HepG2 (cell line): Measurements from ENCODE around the gene SNX10. TPM values are rescaled to one million over a fixed set of nuclear protein-coding genes. Genes with fewer than 3 reads are reported as not detected.

Experiments
- ATAC-seq: fragments of 200-7000 bp; cut with Tn5 transposase; 3 replicates; pipeline ENCODE4 v1.9.1; 2020; ENCODE audit warnings: mild to moderate bottlenecking, moderate library complexity
- BruUV-seq: library from RNA; stranded (reverse); fragments of 400-500 nt; replicated peaks from 2 replicates; lab custom pipeline; 2021; lab: Mats Ljungman, UMichigan
- CTCF ChIA-PET: fragments of 300-600 bp; formaldehyde crosslinking; extraction: SDS; loops from one replicate; lab custom pipeline; 2021; ENCODE audit warnings: low total read pairs, inconsistent platforms, low intra/inter-chr PET ratio; lab: Yijun Ruan, JAX
- POLR2A ChIA-PET: fragments of 350-600 bp; sonication (Branson Sonifier 250); formaldehyde crosslinking; loops from one replicate; lab custom pipeline; 2020; ENCODE audit warnings: antibody characterized with exemption, inconsistent platforms; lab: Yijun Ruan, JAX
- DNase-seq: peaks from one replicate; pipeline ENCODE4 v3.0.0-alpha.2; 2015; ENCODE audit warnings: low spot score
- FAIRE-seq: peaks from 3 replicates; lab custom pipeline; 2011; peaks lifted over from hg19 to GRCh38; lab: Jason Lieb, UNC
- H2AFZ ChIP-seq: one replicate; pipeline ENCODE4 v1.6.1; 2011; ENCODE audit warnings: low read length, inconsistent platforms
- H3K27ac ChIP-seq: fragments of 300-600 bp; 3 replicates; pipeline ENCODE4 v1.8.0; 2011; ENCODE audit warnings: mixed run types, mild to moderate bottlenecking, mixed read lengths, low read length, inconsistent platforms; ENCODE audit not compliant: insufficient read depth; ENCODE audit errors: extremely low read length
- H3K27me3 ChIP-seq, 2 experiments: fragments of 200-600 bp in 1 of 2; 2 replicates in 1 of 2; 3 replicates in 1 of 2; pipeline versions ENCODE4 v1.6.0 to v1.8.0; 2011; ENCODE audit warnings: low read length in 2 of 2, mild to moderate bottlenecking in 2 of 2, moderate library complexity in 2 of 2, inconsistent platforms in 1 of 2; ENCODE audit not compliant: insufficient read depth in 2 of 2, control insufficient read depth in 1 of 2
- H3K36me3 ChIP-seq, 2 experiments: fragments of 200-600 bp in 1 of 2; replicated peaks in 1 of 2; 2 replicates in 1 of 2; 3 replicates in 1 of 2; pipeline versions ENCODE4 v1.5.1 to v1.8.0; 2011; ENCODE audit warnings: low read length in 2 of 2, inconsistent platforms in 1 of 2; ENCODE audit not compliant: insufficient read depth in 2 of 2, control insufficient read depth in 1 of 2
- H3K4me1 ChIP-seq: 2 replicates; pipeline ENCODE4 v1.5.1; 2012; ENCODE audit warnings: low read length, inconsistent platforms; ENCODE audit not compliant: insufficient read depth
- H3K4me2 ChIP-seq: 2 replicates; pipeline ENCODE4 v1.6.0; 2011; ENCODE audit warnings: low read depth, low read length, inconsistent platforms
- H3K4me3 ChIP-seq, 3 experiments: fragments of 200-600 bp in 1 of 3; sonication (generic), shearing (Covaris generic) in 1 of 3; replicated peaks in 1 of 3; 2 replicates each; pipeline ENCODE4 v1.5.1; 2011 to 2016; ENCODE audit warnings: low read length in 3 of 3, inconsistent platforms in 2 of 3, low read depth in 2 of 3, mild to moderate bottlenecking in 2 of 3, control low read depth in 1 of 3, mixed read lengths in 1 of 3; ENCODE audit not compliant: insufficient read depth in 1 of 3
- H3K79me2 ChIP-seq: one replicate; pipeline ENCODE4 v1.6.1; 2011; ENCODE audit warnings: low read length, inconsistent platforms; ENCODE audit not compliant: insufficient read depth
- H3K9ac ChIP-seq: 2 replicates; pipeline ENCODE4 v1.6.0; 2011; ENCODE audit warnings: mild to moderate bottlenecking, low read depth, low read length, inconsistent platforms; ENCODE audit not compliant: insufficient read depth
- H3K9me3 ChIP-seq: 2 replicates; pipeline ENCODE4 v1.5.1; 2012; ENCODE audit warnings: mild to moderate bottlenecking, low read length
- H4K20me1 ChIP-seq: 2 replicates; pipeline ENCODE4 v1.6.0; 2011; ENCODE audit warnings: inconsistent platforms, mild to moderate bottlenecking, low read length, moderate library complexity; ENCODE audit not compliant: insufficient read depth
- BATF2 ChIP-seq: sonication (generic); formaldehyde crosslinking; IDR thresholded peaks from 2 replicates; pipeline ENCODE4 v1.8.0; 2022; ENCODE audit warnings: mild to moderate bottlenecking, missing genetic modification reagents, moderate library complexity
- CSRNP2 ChIP-seq: sonication (generic); formaldehyde crosslinking; conservative IDR thresholded peaks from 2 replicates; pipeline ENCODE4 v1.8.0; 2022; ENCODE audit warnings: low read depth, missing genetic modification reagents
- DMAP1 ChIP-seq: IDR thresholded peaks from 2 replicates; pipeline ENCODE4 v1.6.1; 2016
- HDAC6 ChIP-seq: fragments of 200-600 bp; sonication (generic); IDR thresholded peaks from 2 replicates; pipeline ENCODE4 v1.7.0; 2017; ENCODE audit warnings: mild to moderate bottlenecking, antibody characterized with exemption, low read length, low read depth
- HNRNPUL1 ChIP-seq: fragments of 200-400 bp; formaldehyde crosslinking; IDR thresholded peaks from 2 replicates; pipeline ENCODE4 v1.6.1; 2017; ENCODE audit warnings: low read depth, mild to moderate bottlenecking, low read length, moderate library complexity
- JUN ChIP-seq: sonication (generic); formaldehyde crosslinking; IDR thresholded peaks from 2 replicates; pipeline ENCODE4 v1.4.0; 2020; ENCODE audit warnings: mild to moderate bottlenecking, missing genetic modification reagents
- KLF15 ChIP-seq: sonication (generic); formaldehyde crosslinking; IDR thresholded peaks from 2 replicates; pipeline ENCODE4 v1.8.1; 2023; ENCODE audit warnings: borderline replicate concordance, mild to moderate bottlenecking, inconsistent platforms, missing genetic modification reagents, mixed read lengths
- SYNCRIP ChIP-seq: fragments of 200-400 bp; formaldehyde crosslinking; IDR thresholded peaks from 2 replicates; pipeline ENCODE4 v1.6.1; 2018; ENCODE audit warnings: mild to moderate bottlenecking, low read depth, low read length; ENCODE audit not compliant: insufficient read depth
- ZHX2 ChIP-seq, 2 experiments: sonication (generic) in 1 of 2; formaldehyde crosslinking in 1 of 2; IDR thresholded peaks; 2 replicates each; pipeline versions ENCODE4 v1.6.1 to v1.9.0; 2014 to 2022; ENCODE audit warnings: antibody characterized with exemption in 1 of 2, borderline replicate concordance in 1 of 2, inconsistent platforms in 1 of 2, low read depth in 1 of 2, missing genetic modification reagents in 1 of 2
- ZNF34 ChIP-seq: sonication (generic); formaldehyde crosslinking; IDR thresholded peaks from 2 replicates; pipeline ENCODE4 v1.4.0; 2020; ENCODE audit warnings: mild to moderate bottlenecking, missing genetic modification reagents, borderline replicate concordance
- ZNF558 ChIP-seq: sonication (generic); formaldehyde crosslinking; IDR thresholded peaks from 2 replicates; pipeline ENCODE4 v1.9.0; 2022; ENCODE audit warnings: mild to moderate bottlenecking, missing genetic modification reagents, borderline replicate concordance
- ZNF607 ChIP-seq: sonication (generic); formaldehyde crosslinking; IDR thresholded peaks from 2 replicates; pipeline ENCODE4 v1.5.1; 2020; ENCODE audit warnings: missing genetic modification reagents, mild to moderate bottlenecking, borderline replicate concordance
- ZNF672 ChIP-seq: sonication (generic); formaldehyde crosslinking; IDR thresholded peaks from 2 replicates; pipeline ENCODE4 v1.8.1; 2022; ENCODE audit warnings: missing genetic modification reagents
- ZNF724P ChIP-seq: sonication (generic); formaldehyde crosslinking; IDR thresholded peaks from 2 replicates; pipeline ENCODE4 v1.8.0; 2022; ENCODE audit warnings: missing genetic modification reagents, borderline replicate concordance
- WGBS: methylation state at CpG from one replicate; pipeline ENCODE4 v1.1.6; 2017; ENCODE audit warnings: low lambda C conversion rate; 5-methylcytosine and 5-hydroxymethylcytosine counted together
- in situ Hi-C: cut with HindIII; loops from 2 replicates; pipeline ENCODE4 v1.10.0; 2017; ENCODE audit warnings: low pct_unique_long_range_greater_than_20kb; ENCODE audit not compliant: extremely low pct_ligation_motif_present
- intact Hi-C: fragments of 100-400 bp; cut with micrococcal nuclease; formaldehyde crosslinking; loops from one replicate; pipeline ENCODE4 v1.10.0; 2022; ENCODE audit not compliant: unreplicated experiment
- polyA plus RNA-seq, 8 experiments: library from polyadenylated mRNA; depleted of rRNA in 3 of 8; stranded (reverse) in 7 of 8; unstranded in 1 of 8; fragments of >200 nt; fragmentation: Illumina TruSeq in 4 of 8; extraction: Trizol in 4 of 8; gene quantifications; 2 replicates each; pipeline versions ENCODE4 v1.2.1 to v1.2.3, GENCODE V29; 2011 to 2016; ENCODE audit warnings: low read depth in 4 of 8, missing spikeins in 1 of 8, mixed read lengths in 1 of 8; ENCODE audit not compliant: insufficient read depth in 1 of 8
- total RNA-seq, 5 experiments: library from RNA; depleted of rRNA; stranded (reverse); fragments of >200 nt; fragmentation: Illumina TruSeq; extraction: Trizol; gene quantifications; 2 replicates each; pipeline ENCODE4 v1.2.3, GENCODE V29; 2016; ENCODE audit warnings: low read depth in 1 of 5

Gene SNX10
- total and polyA plus RNA-seq, 2 of the 13 experiments (the other 11 are each of a cell fraction or from before 2014, with no cell fraction given) = 26.0 to 27.6 TPM

GRCh38 chr7:26409661-26410547 is 118.2 kb downstream of the SNX10 start:
- in situ Hi-C loops = no loop called here
- Histone ChIP-seq H3K27me3 (no peaks in the 10 kb centered on the region), H2AFZ (no peak overlapping the region), H4K20me1 (no peaks in the 10 kb centered on the region), H3K79me2 (no peaks in the 10 kb centered on the region), H3K27ac (no peak overlapping the region), H3K4me1 (peaks cover 1% of the 10 kb centered on the region), H3K36me3 (no peaks in the 10 kb centered on the region), H3K9ac (no peak overlapping the region), H3K4me3 (no peak overlapping the region), H3K9me3 (no peaks in the 10 kb centered on the region), H3K4me2 (no peak overlapping the region)
- ChIA-PET POLR2A (no interaction called here), CTCF (no interaction called here)
- ATAC-seq = no peak
- intact Hi-C loops = no loop called here
- 38% methylated on average over 5 of the region's 5 CpGs for WGBS
- no peak for DNase-seq
- no peak for FAIRE-seq
- BruUV-seq = no TSS peak
- TF ChIP-seq ZNF34 (CRISPR knock-in tag) = no peak
- TF ChIP-seq BATF2 (CRISPR knock-in tag) = no peak
- TF ChIP-seq JUN = no peak
- no peak for TF ChIP-seq ZHX2 (IDR thresholded peaks at IDR 0.05; ENCODE audit: low read depth)
- TF ChIP-seq ZHX2 (CRISPR knock-in tag; IDR thresholded peaks at IDR 0.05; ENCODE audit: borderline replicate concordance) = no peak
- no peak for TF ChIP-seq ZNF672 (CRISPR knock-in tag)
- no peak for TF ChIP-seq HDAC6
- TF ChIP-seq HNRNPUL1 = no peak
- no peak for TF ChIP-seq CSRNP2
- no peak for TF ChIP-seq ZNF607 (CRISPR knock-in tag)
- TF ChIP-seq ZNF724P (CRISPR knock-in tag) = no peak
- TF ChIP-seq SYNCRIP = no peak
- TF ChIP-seq KLF15 (CRISPR knock-in tag) = no peak
- TF ChIP-seq ZNF558 (CRISPR knock-in tag) = no peak
- TF ChIP-seq DMAP1 = no peak
